GM18517 (cell line): Measurements from ENCODE around the gene ERBB4.

Source experiments
- ATAC-seq: cut with Tn5 transposase; IDR thresholded peaks from one replicate; pipeline ENCODE4 v1.9.1; 2021; ENCODE audit warnings: mild to moderate bottlenecking, moderate library complexity; ENCODE audit not compliant: unreplicated experiment

The ERBB4 gene

GRCh38 chr2:212364112-212364985, 174.3 kb downstream of the ERBB4 start:
- ATAC-seq, result no peak

- no peak for ATAC-seq
These were observed 177.3 kb downstream of the ERBB4 start for GRCh38 chr2:212361174-212361756.

GRCh38 chr2:212360068-212360460, 178.5 kb downstream of the ERBB4 start:
- ATAC-seq, result no peak

- no peak for ATAC-seq
These were observed 179.1 kb downstream of the ERBB4 start for GRCh38 chr2:212359425-212360067.

GRCh38 chr2:212357606-212358005, 181.0 kb downstream of the ERBB4 start:
- ATAC-seq, result no peak

- ATAC-seq, result no peak
These were observed 184.2 kb downstream of the ERBB4 start for GRCh38 chr2:212354382-212354781.

GRCh38 chr2:212348501-212348900, 190.1 kb downstream of the ERBB4 start:
- no peak for ATAC-seq

GRCh38 chr2:212346865-212347264, 191.7 kb downstream of the ERBB4 start:
- no peak for ATAC-seq

GRCh38 chr2:212345966-212346365, 192.6 kb downstream of the ERBB4 start:
- ATAC-seq, result no peak

GRCh38 chr2:212344131-212344530, 194.5 kb downstream of the ERBB4 start:
- no peak for ATAC-seq

GRCh38 chr2:212343167-212343566, 195.4 kb downstream of the ERBB4 start:
- ATAC-seq, result no peak

- ATAC-seq, result no peak
These were observed 200.9 kb downstream of the ERBB4 start for GRCh38 chr2:212337486-212338343.

GRCh38 chr2:212337036-212337435, 201.6 kb downstream of the ERBB4 start:
- ATAC-seq, result no peak

- ATAC-seq, result no peak
These were observed 208.3 kb downstream of the ERBB4 start for GRCh38 chr2:212330263-212330662.

GRCh38 chr2:212328712-212329496, 209.7 kb downstream of the ERBB4 start:
- no peak for ATAC-seq

GRCh38 chr2:212328136-212328535, 210.5 kb downstream of the ERBB4 start:
- no peak for ATAC-seq

GRCh38 chr2:212327171-212327809, 211.3 kb downstream of the ERBB4 start:
- no peak for ATAC-seq

GRCh38 chr2:212318636-212319035, 220.0 kb downstream of the ERBB4 start:
- no peak for ATAC-seq

GRCh38 chr2:212314680-212315079, 223.9 kb downstream of the ERBB4 start:
- no peak for ATAC-seq
